ENCODE results near the gene ZMIZ1.

Gene ZMIZ1

GRCh38 chr10:79181227-79181626, 112.5 kb downstream of the ZMIZ1 start:
- H2BK15ac ChIP-seq (replicated peaks; ENCODE audit: low read depth): no peak overlapping the region
- H3K4me3 ChIP-seq (ENCODE audit: low read length): no peak overlapping the region
- H3K9ac ChIP-seq (ENCODE audit: low read length): no peak overlapping the region
- no peaks in the 10 kb centered on the region for H3K36me3 ChIP-seq (ENCODE audit: control insufficient read depth, insufficient read depth, low read length)
- H4K5ac ChIP-seq (ENCODE audit: low read length): no peak overlapping the region
- no peak overlapping the region for H3K18ac ChIP-seq (ENCODE audit: low read length)
- no peak overlapping the region for H4K8ac ChIP-seq (ENCODE audit: low read depth, low read length)
- peaks cover 2% of the 10 kb centered on the region for H3K79me2 ChIP-seq (ENCODE audit: control insufficient read depth, insufficient read depth, low read length)
- H3K79me1 ChIP-seq (ENCODE audit: low read length): peaks cover 27% of the 10 kb centered on the region
- no CpG with 5 or more reads among the region's 8 CpGs for WGBS (ENCODE audit: extremely low coverage, insufficient coverage, low lambda C conversion rate)
- H3K4ac ChIP-seq (ENCODE audit: low read depth, low read length): no peak overlapping the region
- DNase-seq: no peak
- no peak overlapping the region for H3K56ac ChIP-seq (ENCODE audit: low read length)
- H3K4me1 ChIP-seq (ENCODE audit: control insufficient read depth, low read depth, low read length): peaks cover 10% of the 10 kb centered on the region
- no peaks in the 10 kb centered on the region for H3K27me3 ChIP-seq (ENCODE audit: insufficient read depth, low read length, poor library complexity)
- no peak overlapping the region for H3K27ac ChIP-seq (ENCODE audit: low read depth, low read length)
- no peak overlapping the region for H3K23ac ChIP-seq (ENCODE audit: low read length)
- H2AK5ac ChIP-seq (ENCODE audit: low read length): no peak overlapping the region
- no peak overlapping the region for H3K4me2 ChIP-seq (ENCODE audit: low read length)
- no peak overlapping the region for H2BK5ac ChIP-seq (ENCODE audit: low read length)
- no peak overlapping the region for H2BK120ac ChIP-seq (ENCODE audit: low read depth, low read length)

DNA sequence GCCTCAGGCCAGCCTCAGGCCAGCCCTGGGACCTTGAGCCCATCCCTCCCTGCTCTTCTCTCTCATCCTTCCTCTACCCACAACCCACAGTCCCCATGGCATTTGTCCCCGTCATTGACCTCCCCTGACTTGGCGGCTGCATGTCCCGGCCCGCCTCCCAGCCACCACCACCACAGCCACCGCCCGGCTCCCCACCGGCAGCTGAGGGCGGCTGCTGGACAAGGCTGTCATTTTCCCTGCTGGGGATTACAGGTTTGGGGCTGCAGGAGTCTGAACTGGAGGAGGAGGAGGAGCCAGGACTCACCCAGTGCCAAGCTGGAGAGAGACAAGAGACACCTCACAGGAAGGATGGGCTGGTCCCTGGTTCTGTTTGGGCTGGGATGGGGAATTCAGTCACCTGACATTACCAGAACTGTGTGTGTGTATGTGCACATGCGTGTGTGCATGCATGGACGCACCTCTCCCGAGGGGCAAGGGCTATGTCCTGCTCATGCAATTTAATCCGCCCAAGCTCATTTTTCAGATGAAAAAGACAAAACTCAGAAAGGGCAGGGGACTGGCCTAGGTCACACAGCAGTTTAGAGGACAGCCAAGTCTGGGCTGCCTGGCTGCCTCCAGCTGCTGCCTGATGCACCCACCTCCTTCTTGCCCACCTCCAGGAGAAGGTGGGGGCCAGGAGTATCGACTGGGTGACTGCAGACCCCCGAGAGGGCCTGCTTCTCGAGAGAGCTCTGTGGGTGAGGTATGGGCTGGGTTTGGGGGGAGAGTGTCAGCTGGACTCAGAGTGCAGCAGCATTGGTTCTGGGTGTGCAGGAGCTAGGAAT, 113.1 kb downstream of the ZMIZ1 start:
- Histone ChIP-seq H3K27ac (ENCODE audit: low read depth, low read length) (no peak overlapping the region), H3K9ac (ENCODE audit: low read length) (no peak overlapping the region), H3K36me3 (ENCODE audit: control insufficient read depth, insufficient read depth, low read length) (no peaks in the 10 kb centered on the region), H2BK5ac (ENCODE audit: low read length) (no peak overlapping the region), H3K4me3 (ENCODE audit: low read length) (no peak overlapping the region), H2BK120ac (ENCODE audit: low read depth, low read length) (no peak overlapping the region), H4K5ac (ENCODE audit: low read length) (no peak overlapping the region), H3K4me2 (ENCODE audit: low read length) (no peak overlapping the region), H3K4ac (ENCODE audit: low read depth, low read length) (no peak overlapping the region), H4K8ac (ENCODE audit: low read depth, low read length) (no peak overlapping the region), H3K56ac (ENCODE audit: low read length) (no peak overlapping the region), H2AK5ac (ENCODE audit: low read length) (no peak overlapping the region), H3K79me1 (ENCODE audit: low read length) (peaks cover 24% of the 10 kb centered on the region), H3K79me2 (ENCODE audit: control insufficient read depth, insufficient read depth, low read length) (no peaks in the 10 kb centered on the region), H3K23ac (ENCODE audit: low read length) (no peak overlapping the region), H3K27me3 (ENCODE audit: insufficient read depth, low read length, poor library complexity) (no peaks in the 10 kb centered on the region), H3K18ac (ENCODE audit: low read length) (no peak overlapping the region), H3K4me1 (ENCODE audit: control insufficient read depth, low read depth, low read length) (peaks cover 10% of the 10 kb centered on the region), H2BK15ac (replicated peaks; ENCODE audit: low read depth) (no peak overlapping the region)
- no peak for DNase-seq
- no CpG with 5 or more reads among the region's 15 CpGs for WGBS (ENCODE audit: extremely low coverage, insufficient coverage, low lambda C conversion rate)

- Histone ChIP-seq H3K27me3 (ENCODE audit: insufficient read depth, low read length, poor library complexity) (no peaks in the 10 kb centered on the region), H2BK120ac (ENCODE audit: low read depth, low read length) (no peak overlapping the region), H4K8ac (ENCODE audit: low read depth, low read length) (no peak overlapping the region), H3K36me3 (ENCODE audit: control insufficient read depth, insufficient read depth, low read length) (no peaks in the 10 kb centered on the region), H3K23ac (ENCODE audit: low read length) (no peak overlapping the region), H3K79me2 (ENCODE audit: control insufficient read depth, insufficient read depth, low read length) (no peaks in the 10 kb centered on the region), H3K4me3 (ENCODE audit: low read length) (no peak overlapping the region), H2BK15ac (replicated peaks; ENCODE audit: low read depth) (no peak overlapping the region), H4K5ac (ENCODE audit: low read length) (no peak overlapping the region), H2BK5ac (ENCODE audit: low read length) (no peak overlapping the region), H3K4me1 (ENCODE audit: control insufficient read depth, low read depth, low read length) (peaks cover 9% of the 10 kb centered on the region), H3K27ac (ENCODE audit: low read depth, low read length) (no peak overlapping the region), H3K4ac (ENCODE audit: low read depth, low read length) (no peak overlapping the region), H3K79me1 (ENCODE audit: low read length) (peaks cover 27% of the 10 kb centered on the region), H3K56ac (ENCODE audit: low read length) (no peak overlapping the region), H3K4me2 (ENCODE audit: low read length) (no peak overlapping the region), H3K18ac (ENCODE audit: low read length) (no peak overlapping the region), H2AK5ac (ENCODE audit: low read length) (no peak overlapping the region), H3K9ac (ENCODE audit: low read length) (no peak overlapping the region)
- no peak for DNase-seq
- WGBS (ENCODE audit: extremely low coverage, insufficient coverage, low lambda C conversion rate): no CpG with 5 or more reads among the region's 14 CpGs
Observed at GRCh38 chr10:79182781-79183467, 114.2 kb downstream of the ZMIZ1 start.

DNA sequence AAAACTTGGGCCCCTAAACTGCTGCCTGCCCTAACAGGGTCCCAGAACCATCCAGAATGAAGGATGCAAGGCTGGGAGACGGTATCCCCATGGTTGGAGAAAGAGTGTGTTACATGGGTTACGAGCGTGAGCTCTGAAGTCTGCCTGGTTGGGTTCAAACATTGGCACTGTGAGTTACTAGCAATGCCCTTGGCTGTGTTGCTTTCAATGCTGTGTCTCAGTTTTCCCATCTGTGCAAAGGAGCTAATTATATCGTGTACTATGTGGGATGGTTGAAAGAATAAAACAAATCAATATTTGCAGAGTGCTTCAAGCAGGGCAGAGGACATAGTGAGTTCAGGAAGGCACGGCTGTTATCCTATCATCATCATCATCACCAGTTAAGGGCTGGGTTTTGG, 114.7 kb downstream of the ZMIZ1 start:
- no peak overlapping the region for H3K4me3 ChIP-seq (ENCODE audit: low read length)
- no peaks in the 10 kb centered on the region for H3K36me3 ChIP-seq (ENCODE audit: control insufficient read depth, insufficient read depth, low read length)
- H3K79me1 ChIP-seq (ENCODE audit: low read length): peaks cover 24% of the 10 kb centered on the region
- H3K27ac ChIP-seq (ENCODE audit: low read depth, low read length): no peak overlapping the region
- H2BK120ac ChIP-seq (ENCODE audit: low read depth, low read length): no peak overlapping the region
- no peak overlapping the region for H3K18ac ChIP-seq (ENCODE audit: low read length)
- H3K9ac ChIP-seq (ENCODE audit: low read length): no peak overlapping the region
- H2BK15ac ChIP-seq (replicated peaks; ENCODE audit: low read depth): no peak overlapping the region
- H4K8ac ChIP-seq (ENCODE audit: low read depth, low read length): no peak overlapping the region
- no peaks in the 10 kb centered on the region for H3K79me2 ChIP-seq (ENCODE audit: control insufficient read depth, insufficient read depth, low read length)
- no peak overlapping the region for H3K56ac ChIP-seq (ENCODE audit: low read length)
- no peak overlapping the region for H2BK5ac ChIP-seq (ENCODE audit: low read length)
- no peak for DNase-seq
- no CpG with 5 or more reads among the region's 5 CpGs for WGBS (ENCODE audit: extremely low coverage, insufficient coverage, low lambda C conversion rate)
- no peaks in the 10 kb centered on the region for H3K27me3 ChIP-seq (ENCODE audit: insufficient read depth, low read length, poor library complexity)
- no peak overlapping the region for H4K5ac ChIP-seq (ENCODE audit: low read length)
- H2AK5ac ChIP-seq (ENCODE audit: low read length): no peak overlapping the region
- peaks cover 4% of the 10 kb centered on the region for H3K4me1 ChIP-seq (ENCODE audit: control insufficient read depth, low read depth, low read length)
- no peak overlapping the region for H3K4ac ChIP-seq (ENCODE audit: low read depth, low read length)
- H3K4me2 ChIP-seq (ENCODE audit: low read length): no peak overlapping the region
- no peak overlapping the region for H3K23ac ChIP-seq (ENCODE audit: low read length)

DNA sequence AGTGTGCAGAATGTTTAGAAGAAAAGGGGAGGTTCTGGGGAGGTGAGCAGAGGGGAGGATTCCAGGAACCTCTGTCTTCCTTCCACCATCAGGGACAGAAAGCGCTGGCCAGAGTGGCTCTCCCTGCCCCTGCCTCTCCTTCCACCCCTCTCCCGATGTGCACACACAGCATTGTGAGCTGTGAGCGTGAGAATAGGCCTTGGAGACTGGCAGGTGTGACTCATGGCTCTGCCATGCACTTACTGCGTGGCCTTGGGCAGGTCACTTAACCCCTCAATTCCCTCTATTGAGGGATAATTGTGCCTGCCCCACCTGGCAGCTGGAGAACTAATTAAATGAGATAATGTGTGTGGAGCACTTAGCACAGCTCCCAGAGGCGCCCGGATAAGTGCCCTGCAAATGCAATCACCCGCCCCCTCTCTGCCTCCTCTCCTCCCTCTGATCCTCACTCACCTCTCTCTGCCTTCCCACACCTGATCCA, 115.4 kb downstream of the ZMIZ1 start:
- DNase-seq: peak; percentile 85
- H3K4me1 ChIP-seq (ENCODE audit: control insufficient read depth, low read depth, low read length): no peaks in the 10 kb centered on the region

More for the DNA sequence above, 115.4 kb downstream of the ZMIZ1 start:
- no peak overlapping the region for H3K4ac ChIP-seq (ENCODE audit: low read depth, low read length)
- no peak overlapping the region for H3K4me3 ChIP-seq (ENCODE audit: low read length)
- H2BK5ac ChIP-seq (ENCODE audit: low read length): no peak overlapping the region
- no peak overlapping the region for H3K23ac ChIP-seq (ENCODE audit: low read length)
- no peak overlapping the region for H3K56ac ChIP-seq (ENCODE audit: low read length)
- WGBS (ENCODE audit: extremely low coverage, insufficient coverage, low lambda C conversion rate): no CpG with 5 or more reads among the region's 7 CpGs
- no peaks in the 10 kb centered on the region for H3K27me3 ChIP-seq (ENCODE audit: insufficient read depth, low read length, poor library complexity)
- no peak overlapping the region for H3K9ac ChIP-seq (ENCODE audit: low read length)
- H4K5ac ChIP-seq (ENCODE audit: low read length): no peak overlapping the region
- H3K18ac ChIP-seq (ENCODE audit: low read length): no peak overlapping the region
- no peaks in the 10 kb centered on the region for H3K36me3 ChIP-seq (ENCODE audit: control insufficient read depth, insufficient read depth, low read length)
- H2BK15ac ChIP-seq (replicated peaks; ENCODE audit: low read depth): no peak overlapping the region
- H3K4me2 ChIP-seq (ENCODE audit: low read length): no peak overlapping the region
- H3K79me2 ChIP-seq (ENCODE audit: control insufficient read depth, insufficient read depth, low read length): no peaks in the 10 kb centered on the region
- H3K79me1 ChIP-seq (ENCODE audit: low read length): peaks cover 21% of the 10 kb centered on the region
- H2BK120ac ChIP-seq (ENCODE audit: low read depth, low read length): no peak overlapping the region
- no peak overlapping the region for H2AK5ac ChIP-seq (ENCODE audit: low read length)
- no peak overlapping the region for H4K8ac ChIP-seq (ENCODE audit: low read depth, low read length)
- H3K27ac ChIP-seq (ENCODE audit: low read depth, low read length): no peak overlapping the region

All from mesendoderm (in vitro differentiated cells).